WTC11 (cell line): ENCODE results near the gene SDF4. TPM values are rescaled to one million over a fixed set of nuclear protein-coding genes. Genes with fewer than 3 reads are reported as not detected.
A peak's percentile ranks its signal among the peaks of the same experiment; 100 is the strongest.

Experiments used
- ATAC-seq: fragments of 200-7000 bp; cut with Tn5 transposase; 2 replicates; pipeline ENCODE4 v1.10.0; 2021; ENCODE audit warnings: mild to moderate bottlenecking, moderate library complexity
- CTCF ChIA-PET: fragments of 300-600 bp; sonication (Branson Sonifier 250); formaldehyde crosslinking; loops from one replicate; lab custom pipeline; 2021; ENCODE audit warnings: antibody characterized with exemption; lab: Charles Lee
- POLR2A ChIA-PET: fragments of 350-600 bp; sonication (Branson Sonifier 250); formaldehyde crosslinking; loops from one replicate; lab custom pipeline; 2021; ENCODE audit warnings: antibody characterized with exemption; lab: Charles Lee
- DNase-seq: peaks from one replicate; pipeline ENCODE4 v3.0.0; 2021; ENCODE audit warnings: low spot score
- H3K27ac Mint-ChIP-seq: 2 replicates; pipeline ENCODE4 v1.8.0; 2021; ENCODE audit warnings: mixed read lengths
- H3K27me3 Mint-ChIP-seq: 2 replicates; pipeline ENCODE4 v1.8.0; 2021; ENCODE audit warnings: low read depth, mild to moderate bottlenecking, moderate library complexity, mixed read lengths
- H3K36me3 Mint-ChIP-seq: 2 replicates; pipeline ENCODE4 v1.8.0; 2021; ENCODE audit warnings: mixed read lengths
- H3K4me1 Mint-ChIP-seq: 2 replicates; pipeline ENCODE4 v1.8.0; 2022; ENCODE audit warnings: mixed read lengths
- H3K4me3 Mint-ChIP-seq: 2 replicates; pipeline ENCODE4 v1.8.0; 2021; ENCODE audit warnings: mild to moderate bottlenecking, moderate library complexity, mixed read lengths
- H3K9me3 Mint-ChIP-seq: 2 replicates; pipeline ENCODE4 v1.8.0; 2021; ENCODE audit warnings: mixed read lengths
- CBFB ChIP-seq: sonication (generic); formaldehyde crosslinking; IDR thresholded peaks from 2 replicates; pipeline ENCODE4 v1.8.1; 2022; ENCODE audit warnings: mild to moderate bottlenecking, low read depth, missing genetic modification reagents
- E2F4 ChIP-seq: sonication (generic); formaldehyde crosslinking; IDR thresholded peaks from 2 replicates; pipeline ENCODE4 v1.8.1; 2022; ENCODE audit warnings: low read depth, mild to moderate bottlenecking, moderate library complexity, missing genetic modification reagents, borderline replicate concordance
- FOXJ3 ChIP-seq: sonication (generic); formaldehyde crosslinking; IDR thresholded peaks from 2 replicates; pipeline ENCODE4 v1.9.0; 2021; ENCODE audit warnings: missing genetic modification reagents, mild to moderate bottlenecking, borderline replicate concordance
- FOXK1 ChIP-seq: sonication (generic); formaldehyde crosslinking; IDR thresholded peaks from 2 replicates; pipeline ENCODE4 v1.8.0; 2022; ENCODE audit warnings: mild to moderate bottlenecking, moderate library complexity, missing genetic modification reagents
- GTF2I ChIP-seq: fragments of 250-450 bp; sonication (Bioruptor Pico); conservative IDR thresholded peaks from 2 replicates; pipeline ENCODE4 v1.4.0; 2021; ENCODE audit warnings: mild to moderate bottlenecking
- MYBL2 ChIP-seq: sonication (generic); formaldehyde crosslinking; IDR thresholded peaks from 2 replicates; pipeline ENCODE4 v1.8.1; 2023; ENCODE audit warnings: mild to moderate bottlenecking, moderate library complexity, missing genetic modification reagents
- NFYB ChIP-seq: sonication (generic); formaldehyde crosslinking; conservative IDR thresholded peaks from 2 replicates; pipeline ENCODE4 v1.8.0; 2022; ENCODE audit warnings: low read depth, missing genetic modification reagents
- NR2C2 ChIP-seq: sonication (generic); formaldehyde crosslinking; IDR thresholded peaks from 2 replicates; pipeline ENCODE4 v1.8.0; 2022; ENCODE audit warnings: mild to moderate bottlenecking, missing genetic modification reagents
- NR3C1 ChIP-seq: sonication (generic); formaldehyde crosslinking; conservative IDR thresholded peaks from 2 replicates; pipeline ENCODE4 v1.8.1; 2023; ENCODE audit warnings: low read depth, mild to moderate bottlenecking, missing genetic modification reagents
- RORB ChIP-seq: fragments of 250-450 bp; sonication (Bioruptor Pico); IDR thresholded peaks from 2 replicates; pipeline ENCODE4 v1.9.0; 2021; ENCODE audit warnings: mild to moderate bottlenecking
- TEAD1 ChIP-seq: sonication (generic); formaldehyde crosslinking; IDR thresholded peaks from 2 replicates; pipeline ENCODE4 v1.8.0; 2022; ENCODE audit warnings: mild to moderate bottlenecking, missing genetic modification reagents
- ZNF121 ChIP-seq: sonication (generic); formaldehyde crosslinking; IDR thresholded peaks from 2 replicates; pipeline ENCODE4 v1.8.0; 2023; ENCODE audit warnings: missing genetic modification reagents
- ZNF138 ChIP-seq: sonication (generic); formaldehyde crosslinking; conservative IDR thresholded peaks from 2 replicates; pipeline ENCODE4 v1.8.1; 2022; ENCODE audit warnings: mild to moderate bottlenecking, moderate library complexity, missing genetic modification reagents
- ZNF317 ChIP-seq: sonication (generic); formaldehyde crosslinking; IDR thresholded peaks from 2 replicates; pipeline ENCODE4 v1.8.1; 2023; ENCODE audit warnings: low read depth, mild to moderate bottlenecking, moderate library complexity, missing genetic modification reagents, borderline replicate concordance
- ZNF396 ChIP-seq: fragments of 250-450 bp; sonication (Bioruptor Pico); IDR thresholded peaks from 2 replicates; pipeline ENCODE4 v1.8.0; 2021; ENCODE audit warnings: mild to moderate bottlenecking, moderate library complexity, borderline replicate concordance
- ZNF671 ChIP-seq: fragments of 250-450 bp; sonication (Bioruptor Pico); IDR thresholded peaks from 2 replicates; pipeline ENCODE4 v1.8.0; 2021; ENCODE audit warnings: mild to moderate bottlenecking
- total RNA-seq: library from RNA; stranded (reverse); gene quantifications from 3 replicates; pipeline ENCODE4 v1.2.3, GENCODE V29; 2021
- TF ChIP-seq, protein P1 (sequence below): fragments of 250-450 bp; sonication (Bioruptor Pico); IDR thresholded peaks from 2 replicates; pipeline ENCODE4 v1.8.0; 2021; ENCODE audit warnings: mild to moderate bottlenecking
- TF ChIP-seq, protein P2 (sequence below): sonication (generic); formaldehyde crosslinking; conservative IDR thresholded peaks from 2 replicates; pipeline ENCODE4 v1.8.1; 2022; ENCODE audit warnings: mild to moderate bottlenecking, missing genetic modification reagents
- TF ChIP-seq, protein P3 (sequence below): fragments of 250-450 bp; sonication (Bioruptor Pico); IDR thresholded peaks from 2 replicates; pipeline ENCODE4 v2.1.2; 2022; ENCODE audit warnings: mild to moderate bottlenecking, moderate library complexity
- TF ChIP-seq, protein P4 (sequence below): sonication (generic); formaldehyde crosslinking; IDR thresholded peaks from 2 replicates; pipeline ENCODE4 v1.8.0; 2023; ENCODE audit warnings: missing genetic modification reagents

SDF4 gene
- total RNA-seq, 1 experiment from 2014 or later, result 101 TPM

- CTCF ChIA-PET, result no interaction called here
- Mint-ChIP-seq H3K4me1 (peaks cover 3% of the 10 kb centered on the region; the same call in 1 of the 2 replicates), H3K27ac (no peak overlapping the region), H3K36me3 (peaks cover 10% of the 10 kb centered on the region), H3K27me3 (peaks cover 19% of the 10 kb centered on the region), H3K9me3 (peaks cover 17% of the 10 kb centered on the region), H3K4me3 (no peak overlapping the region)
- ATAC-seq (no peak), DNase-seq (peak; percentile 13)
- POLR2A ChIA-PET, result interaction anchor here (0.6 kb wide), 1 partner anchor 24 kb away, joined by 3 read pairs; no protein-coding TSS in a partner anchor
- TF ChIP-seq NFYB (CRISPR knock-in tag) (no peak), CBFB (CRISPR knock-in tag) (no peak)
- TF ChIP-seq, all 79 proteins: peak for 0
These were observed 33.2 kb downstream of the SDF4 start for GRCh38 chr1:1198423-1199140.

- peak; percentile 10 for DNase-seq
- ATAC-seq, result no peak
- ChIA-PET POLR2A (no interaction called here), CTCF (no interaction called here)
- H3K27me3 Mint-ChIP-seq, result peaks cover 19% of the 10 kb centered on the region
- H3K9me3 Mint-ChIP-seq, result peaks cover 19% of the 10 kb centered on the region
- peaks cover 3% of the 10 kb centered on the region; the same call in 1 of the 2 replicates for H3K4me1 Mint-ChIP-seq
- no peak overlapping the region for H3K27ac Mint-ChIP-seq
- no peak overlapping the region for H3K4me3 Mint-ChIP-seq
- H3K36me3 Mint-ChIP-seq, result peaks cover 10% of the 10 kb centered on the region
- TF ChIP-seq ZNF396 (CRISPR knock-in tag), result no peak
- no peak for TF ChIP-seq NR2C2
- TF ChIP-seq E2F4 (CRISPR knock-in tag), result no peak
- TF ChIP-seq, protein P1, sequence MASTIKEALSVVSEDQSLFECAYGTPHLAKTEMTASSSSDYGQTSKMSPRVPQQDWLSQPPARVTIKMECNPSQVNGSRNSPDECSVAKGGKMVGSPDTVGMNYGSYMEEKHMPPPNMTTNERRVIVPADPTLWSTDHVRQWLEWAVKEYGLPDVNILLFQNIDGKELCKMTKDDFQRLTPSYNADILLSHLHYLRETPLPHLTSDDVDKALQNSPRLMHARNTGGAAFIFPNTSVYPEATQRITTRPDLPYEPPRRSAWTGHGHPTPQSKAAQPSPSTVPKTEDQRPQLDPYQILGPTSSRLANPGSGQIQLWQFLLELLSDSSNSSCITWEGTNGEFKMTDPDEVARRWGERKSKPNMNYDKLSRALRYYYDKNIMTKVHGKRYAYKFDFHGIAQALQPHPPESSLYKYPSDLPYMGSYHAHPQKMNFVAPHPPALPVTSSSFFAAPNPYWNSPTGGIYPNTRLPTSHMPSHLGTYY (CRISPR knock-in tag), result no peak
- no peak for TF ChIP-seq TEAD1 (CRISPR knock-in tag)
- no peak for TF ChIP-seq GTF2I (CRISPR knock-in tag)
- TF ChIP-seq, protein P2, sequence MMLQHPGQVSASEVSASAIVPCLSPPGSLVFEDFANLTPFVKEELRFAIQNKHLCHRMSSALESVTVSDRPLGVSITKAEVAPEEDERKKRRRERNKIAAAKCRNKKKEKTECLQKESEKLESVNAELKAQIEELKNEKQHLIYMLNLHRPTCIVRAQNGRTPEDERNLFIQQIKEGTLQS (CRISPR knock-in tag), result no peak
- TF ChIP-seq MYBL2, result no peak
- TF ChIP-seq, protein P3, sequence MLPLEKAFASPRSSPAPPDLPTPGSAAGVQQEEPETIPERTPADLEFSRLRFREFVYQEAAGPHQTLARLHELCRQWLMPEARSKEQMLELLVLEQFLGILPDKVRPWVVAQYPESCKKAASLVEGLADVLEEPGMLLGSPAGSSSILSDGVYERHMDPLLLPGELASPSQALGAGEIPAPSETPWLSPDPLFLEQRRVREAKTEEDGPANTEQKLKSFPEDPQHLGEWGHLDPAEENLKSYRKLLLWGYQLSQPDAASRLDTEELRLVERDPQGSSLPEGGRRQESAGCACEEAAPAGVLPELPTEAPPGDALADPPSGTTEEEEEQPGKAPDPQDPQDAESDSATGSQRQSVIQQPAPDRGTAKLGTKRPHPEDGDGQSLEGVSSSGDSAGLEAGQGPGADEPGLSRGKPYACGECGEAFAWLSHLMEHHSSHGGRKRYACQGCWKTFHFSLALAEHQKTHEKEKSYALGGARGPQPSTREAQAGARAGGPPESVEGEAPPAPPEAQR (CRISPR knock-in tag), result no peak
- no peak for TF ChIP-seq ZNF317 (CRISPR knock-in tag)
- TF ChIP-seq NFYB (CRISPR knock-in tag), result no peak
- TF ChIP-seq, protein P4, sequence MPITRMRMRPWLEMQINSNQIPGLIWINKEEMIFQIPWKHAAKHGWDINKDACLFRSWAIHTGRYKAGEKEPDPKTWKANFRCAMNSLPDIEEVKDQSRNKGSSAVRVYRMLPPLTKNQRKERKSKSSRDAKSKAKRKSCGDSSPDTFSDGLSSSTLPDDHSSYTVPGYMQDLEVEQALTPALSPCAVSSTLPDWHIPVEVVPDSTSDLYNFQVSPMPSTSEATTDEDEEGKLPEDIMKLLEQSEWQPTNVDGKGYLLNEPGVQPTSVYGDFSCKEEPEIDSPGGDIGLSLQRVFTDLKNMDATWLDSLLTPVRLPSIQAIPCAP (CRISPR knock-in tag), result no peak
- TF ChIP-seq FOXK1 (CRISPR knock-in tag), result no peak
- TF ChIP-seq ZNF671 (CRISPR knock-in tag), result no peak
- no peak for TF ChIP-seq ZNF121 (CRISPR knock-in tag)
- TF ChIP-seq RORB (CRISPR knock-in tag), result no peak
- no peak for TF ChIP-seq FOXJ3
- no peak for TF ChIP-seq ZNF138 (CRISPR knock-in tag)
- no peak for TF ChIP-seq NR3C1 (CRISPR knock-in tag)
- TF ChIP-seq, all 79 proteins: peak for 0
These were observed 34.0 kb downstream of the SDF4 start for GRCh38 chr1:1197551-1198422.
